PFSK-1 (cell line): ENCODE data around the gene DRC3. TPM values are rescaled to one million over a fixed set of nuclear protein-coding genes. Genes with fewer than 3 reads are reported as not detected.

ENCODE experiments used
- FOXP2 ChIP-seq: optimal IDR thresholded peaks from 2 replicates; pipeline ENCODE3; 2011; ENCODE audit warnings: borderline replicate concordance, control low read depth, inconsistent platforms; ENCODE audit not compliant: insufficient read depth; ENCODE audit errors: extremely low read length, extremely low read depth
- POLR2AphosphoS5 ChIP-seq: IDR thresholded peaks from 2 replicates; pipeline ENCODE4 v1.6.1; 2012; ENCODE audit warnings: low read depth, mild to moderate bottlenecking, control low read depth, low read length, moderate library complexity
- REST ChIP-seq, 2 experiments: IDR thresholded peaks; 2 replicates each; pipeline versions ENCODE4 v1.6.1 to v1.8.0; 2011 to 2012; ENCODE audit warnings: low read depth in 2 of 2, low read length in 2 of 2, control low read depth in 1 of 2, inconsistent platforms in 1 of 2, mild to moderate bottlenecking in 1 of 2, moderate library complexity in 1 of 2; ENCODE audit not compliant: insufficient read depth in 1 of 2
- SIN3A ChIP-seq: IDR thresholded peaks from 2 replicates; pipeline ENCODE4 v1.6.1; 2012; ENCODE audit warnings: mild to moderate bottlenecking, low read length, moderate library complexity, borderline replicate concordance; ENCODE audit not compliant: insufficient read depth
- TAF1 ChIP-seq: IDR thresholded peaks from 2 replicates; pipeline ENCODE4 v1.6.1; 2012; ENCODE audit warnings: low read length, control low read depth, borderline replicate concordance; ENCODE audit not compliant: insufficient read depth
- polyA plus RNA-seq: library from polyadenylated mRNA; unstranded; fragments of >200 nt; gene quantifications from one replicate; pipeline ENCODE4 v1.2.1, GENCODE V29; 2012; ENCODE audit warnings: low read depth, missing spikeins; ENCODE audit not compliant: insufficient read length

The DRC3 gene, protein sequence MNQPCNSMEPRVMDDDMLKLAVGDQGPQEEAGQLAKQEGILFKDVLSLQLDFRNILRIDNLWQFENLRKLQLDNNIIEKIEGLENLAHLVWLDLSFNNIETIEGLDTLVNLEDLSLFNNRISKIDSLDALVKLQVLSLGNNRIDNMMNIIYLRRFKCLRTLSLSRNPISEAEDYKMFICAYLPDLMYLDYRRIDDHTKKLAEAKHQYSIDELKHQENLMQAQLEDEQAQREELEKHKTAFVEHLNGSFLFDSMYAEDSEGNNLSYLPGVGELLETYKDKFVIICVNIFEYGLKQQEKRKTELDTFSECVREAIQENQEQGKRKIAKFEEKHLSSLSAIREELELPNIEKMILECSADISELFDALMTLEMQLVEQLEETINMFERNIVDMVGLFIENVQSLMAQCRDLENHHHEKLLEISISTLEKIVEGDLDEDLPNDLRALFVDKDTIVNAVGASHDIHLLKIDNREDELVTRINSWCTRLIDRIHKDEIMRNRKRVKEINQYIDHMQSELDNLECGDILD
- 3.6 TPM for polyA plus RNA-seq

GRCh38 chr17:17972126-17972951 is at the start of gene DRC3, which contains the start of gene TOM1L2:
Gene DRC3, plus strand, starts transcription at chr17:17972862. Its CDS starts 4,737 bp downstream, at chr17:17977599.
Gene TOM1L2, minus strand, starts transcription at chr17:17972400. Its CDS starts 87 bp downstream, at chr17:17972313.
- TF ChIP-seq FOXP2 (no peak), TAF1 (no peak), POLR2AphosphoS5 (peak; percentile 59), SIN3A (peak; percentile 99), REST (IDR thresholded peaks at IDR 0.05; ENCODE audit: insufficient read depth in 1 of 2, low read depth in 2 of 2, low read length in 2 of 2) (no peak)

DNA sequence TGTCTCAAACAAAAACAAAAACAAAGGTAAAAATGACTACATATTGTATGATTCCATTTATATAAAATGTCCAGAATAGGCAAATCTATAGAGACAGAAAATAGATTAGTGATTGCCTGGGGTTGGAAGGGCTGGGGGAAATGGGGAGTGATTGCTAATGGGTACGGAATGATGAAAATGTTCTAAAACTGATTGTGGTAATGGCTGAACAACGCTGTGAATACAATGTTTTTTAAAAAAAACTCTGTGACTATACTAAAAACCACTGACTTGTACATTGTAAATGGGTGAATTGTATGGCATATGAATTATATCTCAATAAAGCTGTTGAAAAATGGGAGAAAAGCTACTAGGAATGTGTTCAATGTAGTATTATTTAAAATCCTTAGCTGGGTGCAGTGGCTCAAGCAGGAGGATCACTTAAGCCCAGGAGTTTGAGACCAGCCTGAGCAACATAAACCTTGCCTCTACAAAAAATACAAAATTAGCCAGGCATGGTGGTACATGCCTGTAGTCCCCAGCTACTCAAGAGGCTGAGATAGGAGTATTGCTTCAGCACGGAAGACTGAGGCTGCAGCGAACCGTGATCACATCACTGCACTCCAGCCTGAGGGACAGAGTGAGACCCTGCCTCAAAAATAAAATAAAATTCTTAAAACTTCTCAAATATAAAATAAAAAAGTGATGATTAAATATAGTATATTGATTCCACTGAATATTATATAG is 48.4 kb upstream of the DRC3 start:
- TF ChIP-seq FOXP2 (no peak), TAF1 (no peak), REST (IDR thresholded peaks at IDR 0.05; ENCODE audit: insufficient read depth in 1 of 2, low read depth in 2 of 2, low read length in 2 of 2) (no peak), SIN3A (no peak), POLR2AphosphoS5 (no peak)

DNA sequence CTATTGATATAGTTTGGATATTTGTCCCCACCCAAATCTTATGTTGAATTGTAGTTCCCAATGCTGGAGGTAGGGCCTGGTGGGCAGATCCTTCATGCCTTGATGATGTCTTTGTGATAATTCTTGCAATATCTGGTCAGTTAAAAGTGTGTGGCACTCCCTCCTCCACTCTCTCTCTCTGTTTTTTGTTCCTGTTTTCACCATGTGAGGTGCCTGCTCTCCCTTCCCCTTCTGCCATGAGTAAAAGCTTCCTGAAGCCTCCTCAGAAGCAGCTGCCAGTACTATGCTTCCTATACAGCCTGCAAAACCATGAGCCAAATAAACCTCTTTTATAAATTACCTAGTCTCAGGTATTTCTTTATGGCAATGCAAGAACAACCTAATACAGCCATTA is 47.8 kb upstream of the DRC3 start:
- no peak for TF ChIP-seq FOXP2
- TF ChIP-seq TAF1, result no peak
- TF ChIP-seq REST (IDR thresholded peaks at IDR 0.05; ENCODE audit: insufficient read depth in 1 of 2, low read depth in 2 of 2, low read length in 2 of 2), result no peak
- TF ChIP-seq POLR2AphosphoS5, result no peak
- TF ChIP-seq SIN3A, result no peak

GRCh38 chr17:17926036-17926435 is 46.6 kb upstream of the DRC3 start:
- TF ChIP-seq REST (IDR thresholded peaks at IDR 0.05; ENCODE audit: insufficient read depth in 1 of 2, low read depth in 2 of 2, low read length in 2 of 2), result no peak
